Nucleus accumbens (tissue), 56 donors: ENCODE data around the gene STAMBP.
"Not testable (repeated sequence)": the region's sequence is repeated elsewhere in the genome, so short reads cannot be mapped to it uniquely, and the experiment has no call there.

Experiments used
- DNase-seq, 56 donors: peaks; one replicate each; lab custom pipeline; 2025; lab: John Stamatoyannopoulos, UW

Gene STAMBP

GRCh38 chr2:73828818-73829570, at the start of gene STAMBP:
TSS of gene STAMBP (plus strand) at chr2:73828961. CDS start at chr2:73830857, 1,896 bp downstream.
- DNase-seq = peak; percentile 76 to 98 (median 94)

GRCh38 chr2:73779467-73780236, 49.1 kb upstream of the STAMBP start, which contains the start of gene DUSP11:
TSS of gene DUSP11 (minus strand) at chr2:73780103. CDS start at chr2:73779974, 129 bp downstream.
- DNase-seq = peak; percentile 29 to 98 (median 88)

DNA sequence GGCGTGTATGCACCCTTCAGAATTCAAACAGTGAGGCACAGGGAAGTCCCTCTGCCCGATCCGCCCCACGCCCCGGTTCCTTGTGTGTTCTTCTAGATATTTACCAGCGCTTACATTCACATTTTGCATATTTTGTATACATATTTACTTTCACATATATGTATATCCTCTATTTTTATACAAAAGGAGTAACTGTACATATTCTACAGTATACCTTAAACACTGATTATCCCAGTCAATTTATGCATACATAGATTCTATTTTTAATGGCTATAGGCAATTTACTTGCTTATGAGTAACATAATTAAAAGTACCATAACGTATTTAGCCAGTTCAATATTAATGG, 48.6 kb upstream of the STAMBP start:
- DNase-seq = no peak

DNA sequence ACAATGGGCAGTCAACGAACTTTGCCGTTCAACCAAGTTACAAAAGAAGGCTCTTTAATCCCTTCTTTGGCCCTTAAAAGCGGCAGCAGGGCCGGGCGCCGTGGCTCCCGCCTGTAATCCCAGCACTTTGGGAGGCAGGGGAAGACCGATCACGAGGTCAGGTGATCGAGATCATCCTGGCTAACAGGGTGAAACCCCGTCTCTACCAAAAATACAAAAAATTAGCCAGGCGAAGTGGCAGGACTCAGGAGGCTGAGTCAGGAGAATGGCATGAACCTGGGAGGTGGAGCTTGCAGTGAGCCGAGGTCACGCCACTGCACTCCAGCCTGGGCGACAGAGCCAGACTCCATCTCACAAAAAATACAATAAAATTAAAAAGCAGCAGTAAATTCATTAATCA, 45.4 kb upstream of the STAMBP start:
- DNase-seq = not testable (repeated sequence)

DNA sequence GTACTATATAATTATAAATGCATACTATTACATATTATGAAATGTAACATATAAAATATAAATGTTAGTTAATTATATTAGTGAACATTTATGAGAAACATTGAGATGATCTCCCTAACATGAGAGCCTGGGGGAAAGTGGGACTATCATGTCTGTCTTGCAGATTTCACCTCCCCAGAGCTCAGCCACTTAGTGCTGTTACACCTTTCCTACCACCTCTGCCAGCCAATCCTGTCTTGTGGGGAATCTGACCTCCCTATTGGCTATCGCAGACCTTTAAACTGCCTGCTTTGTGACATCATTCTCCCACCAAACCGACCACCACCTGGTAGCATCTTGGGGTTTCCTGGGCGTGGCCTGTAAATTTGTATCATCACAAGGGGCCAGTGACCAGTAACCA, 44.9 kb upstream of the STAMBP start, which contains the start of gene C2orf78:
TSS of gene C2orf78 (plus strand) at position 301 of the 400 bp plus-strand sequence. CDS start 127 bp downstream, outside the sequence.
- not testable (repeated sequence) for DNase-seq

DNA sequence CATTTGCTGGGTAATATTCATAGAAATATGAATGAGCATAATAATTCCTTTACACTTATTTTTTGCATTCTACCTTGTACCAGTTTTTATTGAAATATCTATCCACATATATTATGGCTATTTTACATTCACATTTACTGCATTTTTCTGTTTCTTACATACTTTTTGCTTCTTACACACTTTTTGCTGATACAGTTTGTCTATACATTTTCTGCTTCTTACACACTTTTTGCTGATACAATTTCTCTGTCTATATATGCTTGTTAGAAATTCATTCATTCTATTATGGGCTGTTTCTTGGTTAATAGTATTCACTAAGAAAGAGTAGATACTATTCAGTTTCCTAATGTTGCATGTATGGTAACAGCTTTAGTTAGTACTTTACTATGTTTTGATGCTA, 16.9 kb upstream of the STAMBP start:
- DNase-seq = no peak

- DNase-seq = no peak
Measured at GRCh38 chr2:73812635-73813034, 16.1 kb upstream of the STAMBP start.

DNA sequence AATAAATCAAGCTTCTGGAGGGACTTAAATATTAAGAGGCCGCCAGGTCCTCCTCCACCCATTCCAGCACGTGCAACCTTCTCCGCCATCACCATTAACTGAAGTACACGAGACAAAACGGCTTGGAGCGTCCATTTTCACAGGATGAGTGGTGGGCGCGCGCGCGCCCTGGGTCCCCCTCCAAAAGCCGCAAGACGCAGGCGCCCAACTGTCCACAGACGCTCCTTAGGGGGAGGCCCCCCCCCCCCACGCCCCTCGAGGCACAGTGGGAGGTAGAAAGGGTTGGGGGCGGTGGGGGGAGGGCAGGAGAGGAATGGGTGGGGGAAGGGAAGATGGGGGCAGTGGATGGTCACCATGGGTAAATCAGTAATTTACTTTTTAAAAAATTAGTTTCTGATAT, 10.5 kb upstream of the STAMBP start:
- no peak for DNase-seq

GRCh38 chr2:73821227-73821626, 7.5 kb upstream of the STAMBP start:
- no peak for DNase-seq

- DNase-seq = no peak
Measured at GRCh38 chr2:73821669-73822068, 7.1 kb upstream of the STAMBP start.

DNA sequence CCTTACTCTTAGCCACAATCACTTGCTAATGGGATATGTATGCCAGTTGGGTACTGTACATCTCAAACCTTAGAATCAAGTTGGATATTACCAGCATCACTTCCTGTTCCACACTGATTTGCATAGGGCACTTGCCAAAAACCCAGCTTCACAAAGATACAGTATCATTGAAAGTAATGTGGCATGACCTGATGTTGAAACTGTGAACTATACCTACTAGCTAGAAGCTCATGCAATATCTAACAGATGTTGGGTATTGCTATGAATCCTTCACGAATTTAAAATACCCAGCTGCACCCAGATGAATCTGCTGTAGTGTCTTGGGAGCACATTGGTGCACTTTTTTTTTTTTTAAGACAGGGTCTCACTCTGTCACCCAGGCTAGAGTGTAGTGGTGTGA, 6.5 kb upstream of the STAMBP start:
- DNase-seq = no peak

- no peak for DNase-seq
Measured at GRCh38 chr2:73822991-73823390, 5.8 kb upstream of the STAMBP start.

DNA sequence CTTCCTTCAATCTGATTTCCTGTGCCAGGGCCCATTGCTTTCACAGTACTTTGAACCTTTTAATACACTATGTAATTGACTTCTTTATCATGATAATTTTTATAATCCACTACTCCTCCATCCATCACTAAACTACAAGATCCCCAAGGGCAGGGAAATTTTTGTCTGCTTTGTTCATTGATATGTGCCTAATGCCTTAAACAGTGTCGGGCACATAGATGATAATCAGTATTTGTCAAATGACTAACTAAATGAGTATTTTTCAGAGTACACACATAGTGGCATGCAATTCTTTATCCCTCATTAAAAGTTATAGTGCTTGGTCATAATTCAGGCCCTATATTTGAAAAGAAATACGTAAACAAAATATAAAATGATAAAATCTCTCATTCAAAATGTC, 5.3 kb upstream of the STAMBP start:
- no peak for DNase-seq

DNA sequence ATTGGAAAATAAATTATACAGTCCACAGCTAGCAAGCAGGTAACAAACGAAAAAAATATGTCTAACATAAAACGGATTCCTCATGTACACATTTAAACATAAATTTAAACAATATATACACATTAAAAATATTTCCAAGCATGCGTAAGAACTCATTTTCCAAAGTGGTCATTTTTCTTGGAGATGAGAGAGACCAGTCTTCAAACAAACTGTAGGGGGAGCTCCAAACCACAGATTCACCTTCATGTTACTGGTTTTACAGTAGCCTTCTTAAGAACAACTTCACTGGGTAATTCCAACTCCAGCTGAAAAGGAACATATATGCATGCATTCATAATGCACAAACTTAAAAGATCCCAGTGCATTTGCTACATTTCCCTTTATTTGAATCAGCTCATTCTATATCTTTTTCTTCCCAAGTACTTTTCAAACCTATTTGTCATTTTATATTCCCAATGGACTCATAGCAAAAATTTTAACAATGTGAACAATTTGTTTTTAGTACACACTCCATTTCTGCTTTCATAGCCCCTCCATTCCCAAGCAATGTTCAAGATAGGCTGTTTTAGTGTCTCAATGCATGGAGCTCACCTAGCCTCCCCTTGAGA, 4.7 kb upstream of the STAMBP start:
- peak in 9 of 56 donors; percentile 7 to 45 (median 11) for DNase-seq

GRCh38 chr2:73825408-73825807, 3.4 kb upstream of the STAMBP start:
- DNase-seq = no peak

- DNase-seq = no peak
Measured at GRCh38 chr2:73827018-73827417, 1.7 kb upstream of the STAMBP start.

DNA sequence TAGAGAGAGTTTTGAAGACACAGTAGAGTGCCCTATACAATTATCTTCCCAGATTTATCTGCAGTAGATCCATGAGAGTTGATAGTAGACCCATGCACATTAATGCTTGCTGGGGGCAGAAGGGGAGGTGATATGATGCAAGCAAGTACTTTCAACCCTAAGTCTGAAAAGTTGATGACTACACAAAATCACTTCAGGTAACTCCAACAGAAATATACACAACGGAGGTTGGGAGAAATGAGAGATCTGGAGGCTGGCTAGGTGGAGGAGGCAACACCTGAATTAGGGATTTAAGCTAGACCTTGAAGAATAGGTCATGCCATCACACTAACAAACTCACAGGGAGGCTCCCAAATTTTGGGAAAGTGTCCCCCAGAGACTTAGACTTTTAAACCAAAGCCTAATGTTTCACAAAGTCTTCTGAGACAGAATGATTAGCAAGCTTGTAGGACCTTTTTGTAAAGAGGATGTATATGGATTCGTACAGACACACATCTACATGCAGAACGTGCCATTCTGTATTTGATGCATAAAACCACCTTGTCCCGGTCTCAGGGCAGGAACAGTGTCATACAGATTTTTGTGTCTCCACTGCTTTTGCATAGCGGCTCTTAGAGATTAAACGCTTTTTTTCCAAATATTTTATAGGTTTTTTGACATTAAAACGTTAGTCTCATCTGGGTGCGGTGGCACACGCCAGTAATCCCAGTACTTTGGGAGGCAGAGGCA, 937 bp upstream of the STAMBP start:
- no peak for DNase-seq

GRCh38 chr2:73828389-73828817, 358 bp upstream of the STAMBP start:
- no peak for DNase-seq

DNA sequence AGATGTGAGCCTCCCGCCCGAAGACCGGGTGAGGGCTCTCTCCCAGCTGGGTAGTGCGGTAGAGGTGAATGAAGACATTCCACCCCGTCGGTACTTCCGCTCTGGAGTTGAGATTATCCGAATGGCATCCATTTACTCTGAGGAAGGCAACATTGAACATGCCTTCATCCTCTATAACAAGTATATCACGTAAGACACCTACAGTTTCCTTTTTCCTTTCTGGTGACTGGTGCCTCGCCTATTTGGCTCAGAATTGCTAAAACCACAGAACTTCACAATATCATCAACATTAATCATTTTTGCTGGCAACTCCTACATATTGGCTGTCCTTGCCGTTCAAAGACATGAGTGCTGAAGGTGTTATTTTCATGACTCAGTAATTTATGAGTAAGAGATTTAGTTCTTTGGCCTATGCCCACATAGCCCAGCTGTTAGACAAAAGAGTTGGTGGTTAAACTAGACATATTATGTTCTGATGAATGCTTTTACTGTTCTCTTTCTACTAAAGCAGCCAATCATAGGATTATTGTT, 2.2 kb downstream of the STAMBP start:
- peak in 2 of 56 donors; percentile 3 to 14 for DNase-seq

- no peak for DNase-seq
Measured at GRCh38 chr2:73832930-73833329, 4.2 kb downstream of the STAMBP start.
